Measurements from ENCODE around the gene FREM2. TPM values are rescaled to one million over a fixed set of nuclear protein-coding genes. Genes with fewer than 3 reads are reported as not detected.

The FREM2 gene
- total RNA-seq, 4 donors from 2014 or later: 0.13 to 4.1 (median 0.19) TPM; not detected in 1

- no peak overlapping the region for H3K27ac ChIP-seq
- H3K4me1 ChIP-seq: no peaks in the 10 kb centered on the region
- no peak for DNase-seq
- H3K9me3 ChIP-seq: no peaks in the 10 kb centered on the region
- no peaks in the 10 kb centered on the region for H3K27me3 ChIP-seq
- no peak for TF ChIP-seq CTCF (IDR thresholded peaks at IDR 0.05)
- TF ChIP-seq POLR2A (IDR thresholded peaks at IDR 0.05): no peak
- H3K4me3 ChIP-seq: no peak overlapping the region
- H3K36me3 ChIP-seq: no peaks in the 10 kb centered on the region
Measured at GRCh38 chr13:38718374-38718773, 31.5 kb downstream of the FREM2 start.

DNA sequence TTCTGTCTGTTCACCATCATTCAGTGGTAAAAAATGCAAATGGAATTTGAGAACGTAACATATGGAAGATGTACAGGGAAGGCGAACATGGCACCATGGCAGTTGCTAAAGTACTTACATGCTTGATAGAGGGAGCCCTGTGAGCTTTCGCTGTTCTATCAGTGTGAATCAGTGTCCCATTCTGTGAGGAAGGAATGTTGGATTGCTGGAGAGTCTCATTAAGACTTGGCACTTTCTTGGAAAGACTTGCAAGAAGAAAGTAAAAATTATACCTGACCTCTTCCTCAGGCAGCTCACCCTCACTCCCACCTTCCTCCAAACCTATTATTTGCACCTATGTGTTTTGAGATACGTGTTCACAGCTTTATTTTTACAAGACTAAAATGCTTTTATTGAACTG lies 43.5 kb downstream of the FREM2 start:
- no peak for DNase-seq
- no peak overlapping the region for H3K4me3 ChIP-seq
- H3K27me3 ChIP-seq: no peaks in the 10 kb centered on the region
- no peaks in the 10 kb centered on the region for H3K9me3 ChIP-seq
- H3K27ac ChIP-seq: no peak overlapping the region
- no peak for TF ChIP-seq POLR2A (IDR thresholded peaks at IDR 0.05)
- TF ChIP-seq CTCF (IDR thresholded peaks at IDR 0.05): no peak
- no peaks in the 10 kb centered on the region for H3K36me3 ChIP-seq
- H3K4me1 ChIP-seq: no peaks in the 10 kb centered on the region

- H3K9me3 ChIP-seq: no peaks in the 10 kb centered on the region
- no peaks in the 10 kb centered on the region for H3K27me3 ChIP-seq
- no peak overlapping the region for H3K27ac ChIP-seq
- no peaks in the 10 kb centered on the region for H3K4me1 ChIP-seq
- no peaks in the 10 kb centered on the region for H3K36me3 ChIP-seq
- no peak for DNase-seq
- no peak for TF ChIP-seq CTCF (IDR thresholded peaks at IDR 0.05)
- no peak for TF ChIP-seq POLR2A (IDR thresholded peaks at IDR 0.05)
- H3K4me3 ChIP-seq: no peak overlapping the region
Measured at GRCh38 chr13:38733146-38733545, 46.3 kb downstream of the FREM2 start.

- DNase-seq: no peak
- Histone ChIP-seq H3K4me3 (no peak overlapping the region), H3K27me3 (no peaks in the 10 kb centered on the region), H3K36me3 (no peaks in the 10 kb centered on the region), H3K9me3 (no peaks in the 10 kb centered on the region), H3K27ac (no peak overlapping the region), H3K4me1 (no peaks in the 10 kb centered on the region)
- no peak for TF ChIP-seq POLR2A (IDR thresholded peaks at IDR 0.05)
- no peak for TF ChIP-seq CTCF (IDR thresholded peaks at IDR 0.05)
Measured at GRCh38 chr13:38735665-38736440, 49.0 kb downstream of the FREM2 start.

DNA sequence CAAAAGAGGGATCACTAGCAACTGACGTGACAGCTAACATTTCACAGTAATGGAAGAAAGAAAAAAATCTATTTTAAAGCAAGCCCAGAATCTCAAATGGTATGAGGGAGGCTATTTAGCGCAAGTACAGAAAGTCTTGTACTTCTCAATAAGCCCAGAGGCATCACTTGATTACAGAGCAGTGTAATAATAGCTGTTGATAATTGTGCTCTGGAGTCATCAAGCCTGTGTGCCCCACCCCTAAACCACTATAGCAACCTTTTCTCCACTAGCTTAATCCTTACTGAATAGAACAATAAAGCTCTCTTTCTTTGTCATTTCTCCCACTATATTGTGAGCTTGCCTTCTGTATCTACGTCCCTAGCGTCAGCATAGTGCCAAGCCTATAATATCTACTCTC lies 56.6 kb downstream of the FREM2 start:
- Histone ChIP-seq H3K27ac (no peak overlapping the region), H3K36me3 (no peaks in the 10 kb centered on the region), H3K4me3 (no peak overlapping the region), H3K27me3 (no peaks in the 10 kb centered on the region), H3K4me1 (no peaks in the 10 kb centered on the region), H3K9me3 (no peaks in the 10 kb centered on the region)
- TF ChIP-seq CTCF (IDR thresholded peaks at IDR 0.05) (no peak), POLR2A (IDR thresholded peaks at IDR 0.05) (no peak)
- no peak for DNase-seq
